Left renal cortex interstitium (tissue), 4 donors: Measurements from ENCODE around the gene TRPC5OS. TPM values are rescaled to one million over a fixed set of nuclear protein-coding genes. Genes with fewer than 3 reads are reported as not detected.

Experiments used
- DNase-seq, 4 donors: peaks; one replicate each; pipeline ENCODE4 v3.0.0-alpha.2; 2013; ENCODE audit warnings: low read depth in 4 of 4, low spot score in 2 of 4, missing footprints in 1 of 4
- polyA plus RNA-seq, 4 donors: library from polyadenylated mRNA; unstranded; fragments of 120-200 nt; gene quantifications; one replicate each; pipeline ENCODE4 v1.2.1, GENCODE V29; 2013; ENCODE audit not compliant: insufficient read length in 4 of 4

Gene TRPC5OS
- polyA plus RNA-seq, 4 donors, result 0.09 to 0.17 (median 0.10) TPM; not detected in 1

DNA sequence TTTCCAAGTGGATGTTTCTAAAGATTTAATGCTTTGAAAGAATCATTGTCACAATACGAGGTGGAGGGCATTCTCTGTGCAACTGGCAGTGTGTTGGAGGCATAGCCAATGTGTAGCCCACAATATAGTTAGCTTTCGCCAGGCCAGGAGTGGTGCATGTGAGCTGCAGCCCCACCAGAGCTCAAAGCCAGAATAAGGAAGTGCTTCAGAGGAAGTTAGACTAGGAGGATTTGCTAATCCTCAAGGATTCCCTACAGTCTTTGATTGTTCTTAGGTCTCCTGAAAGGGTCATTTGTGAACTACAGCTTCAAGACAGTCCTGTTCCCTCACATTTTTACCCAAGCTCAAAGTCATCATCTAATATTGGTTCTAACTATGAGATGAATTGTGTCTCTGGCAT is 16.4 kb downstream of the TRPC5OS start:
- no peak for DNase-seq

- DNase-seq, result no peak
These were observed 20.2 kb downstream of the TRPC5OS start for GRCh38 chrX:111896148-111896547.

DNA sequence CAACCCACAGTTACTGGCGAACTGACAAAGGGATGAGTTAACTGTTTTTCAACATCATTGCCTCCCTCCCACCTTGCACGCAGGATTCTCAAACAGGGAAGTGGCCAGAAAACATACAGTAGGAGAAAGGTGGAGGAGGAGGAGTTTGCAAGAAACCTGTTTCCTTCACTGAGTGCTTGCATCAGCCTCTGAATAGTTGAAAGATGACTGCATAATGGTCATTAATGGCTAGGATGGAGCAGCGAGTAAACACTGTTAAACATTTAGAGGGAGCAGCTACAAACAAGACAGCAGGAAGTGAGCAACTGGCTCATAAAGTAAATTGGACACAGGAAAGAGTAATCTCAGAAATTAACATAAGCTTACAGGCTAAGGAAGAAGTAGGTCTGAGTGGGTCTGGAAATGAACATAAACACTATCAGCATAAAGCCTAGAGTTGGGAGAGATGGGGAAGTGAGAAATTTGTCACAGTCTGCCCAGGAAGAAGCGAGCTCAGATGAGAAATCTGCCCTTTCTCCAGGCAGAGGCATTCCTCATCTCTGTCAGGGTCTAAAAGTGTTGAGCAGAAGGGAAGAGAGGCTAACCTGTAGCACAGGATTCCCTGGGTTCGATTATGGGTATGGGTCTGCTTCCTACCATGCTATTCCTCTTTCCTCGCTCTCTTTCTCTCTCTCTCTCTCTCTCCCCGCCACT is 38.6 kb downstream of the TRPC5OS start:
- DNase-seq, result no peak

GRCh38 chrX:111917591-111917990 is 41.6 kb downstream of the TRPC5OS start:
- no peak for DNase-seq

DNA sequence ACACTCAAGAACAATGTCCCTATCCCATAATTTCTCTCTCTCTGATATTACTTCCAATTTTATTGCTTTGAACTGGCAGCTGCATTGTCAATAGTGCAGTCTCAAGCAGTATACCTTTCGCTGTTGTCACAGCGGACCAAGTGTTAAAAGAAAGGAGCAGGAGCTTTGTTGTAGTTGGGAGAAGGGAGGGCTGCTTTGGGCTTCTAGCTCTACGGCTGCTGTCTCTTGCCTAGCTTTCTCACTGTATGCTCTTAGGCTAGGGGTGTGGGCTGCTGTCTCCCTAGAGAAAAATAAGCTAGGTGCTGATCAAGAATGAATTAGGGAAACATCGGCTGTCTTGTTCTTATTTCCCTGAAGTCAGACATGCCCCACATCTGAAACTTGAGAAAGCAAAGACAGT is 52.5 kb downstream of the TRPC5OS start:
- no peak for DNase-seq

Other genes with a start within 250 kb of the TRPC5OS start
- 10 to 100 TPM; 43.6 to 74.8 (median 50.4) TPM for gene ALG13, start 195.0 kb upstream of the TRPC5OS start, polyA plus RNA-seq
- gene TRPC5, start 206.6 kb downstream of the TRPC5OS start, polyA plus RNA-seq, result under 1 TPM; 0.03 to 0.13 (median 0.06) TPM
- gene RTL4, start 206.8 kb downstream of the TRPC5OS start, polyA plus RNA-seq, result under 1 TPM in 3 of 4 donors, not detected in 1; 0.08 to 0.19 (median 0.08) TPM